ENCODE results near the gene GID8. TPM values are rescaled to one million over a fixed set of nuclear protein-coding genes. Genes with fewer than 3 reads are reported as not detected.

Gene GID8
- total RNA-seq, 1 donor from 2014 or later = 26.2 TPM

DNA sequence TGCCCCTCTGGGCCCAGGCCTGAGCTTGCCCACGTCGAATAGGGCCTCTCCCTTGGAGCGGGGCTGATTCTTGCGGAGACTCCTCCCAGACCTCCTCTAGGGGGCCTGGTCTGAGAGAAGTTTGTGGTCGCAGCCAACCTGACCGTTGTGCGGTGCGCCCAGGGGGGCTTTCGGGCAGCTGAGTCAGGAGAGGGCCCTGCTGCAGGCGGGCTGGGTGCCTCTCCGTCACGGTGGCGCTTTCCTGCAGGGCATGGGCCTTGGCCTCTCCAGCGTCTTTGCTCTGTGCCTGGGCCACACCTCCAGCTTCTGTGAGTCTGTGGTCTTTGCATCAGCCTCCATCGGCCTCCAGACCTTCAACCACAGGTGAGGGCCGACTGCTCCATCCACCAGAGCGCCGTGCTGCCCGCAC, 27.4 kb downstream of the GID8 start:
- ATAC-seq (no peak), DNase-seq (no peak)
- Histone ChIP-seq H3K36me3 (peaks cover 6% of the 10 kb centered on the region), H3K27ac (no peak overlapping the region), H3K4me1 (no peaks in the 10 kb centered on the region), H3K27me3 (ENCODE audit: low read depth) (peaks cover 8% of the 10 kb centered on the region), H3K9me3 (no peaks in the 10 kb centered on the region), H3K4me3 (no peak overlapping the region)
- intact Hi-C loops (cut with DNase I) = no loop called here
- TF ChIP-seq, protein P1, sequence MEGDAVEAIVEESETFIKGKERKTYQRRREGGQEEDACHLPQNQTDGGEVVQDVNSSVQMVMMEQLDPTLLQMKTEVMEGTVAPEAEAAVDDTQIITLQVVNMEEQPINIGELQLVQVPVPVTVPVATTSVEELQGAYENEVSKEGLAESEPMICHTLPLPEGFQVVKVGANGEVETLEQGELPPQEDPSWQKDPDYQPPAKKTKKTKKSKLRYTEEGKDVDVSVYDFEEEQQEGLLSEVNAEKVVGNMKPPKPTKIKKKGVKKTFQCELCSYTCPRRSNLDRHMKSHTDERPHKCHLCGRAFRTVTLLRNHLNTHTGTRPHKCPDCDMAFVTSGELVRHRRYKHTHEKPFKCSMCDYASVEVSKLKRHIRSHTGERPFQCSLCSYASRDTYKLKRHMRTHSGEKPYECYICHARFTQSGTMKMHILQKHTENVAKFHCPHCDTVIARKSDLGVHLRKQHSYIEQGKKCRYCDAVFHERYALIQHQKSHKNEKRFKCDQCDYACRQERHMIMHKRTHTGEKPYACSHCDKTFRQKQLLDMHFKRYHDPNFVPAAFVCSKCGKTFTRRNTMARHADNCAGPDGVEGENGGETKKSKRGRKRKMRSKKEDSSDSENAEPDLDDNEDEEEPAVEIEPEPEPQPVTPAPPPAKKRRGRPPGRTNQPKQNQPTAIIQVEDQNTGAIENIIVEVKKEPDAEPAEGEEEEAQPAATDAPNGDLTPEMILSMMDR (IDR thresholded peaks at IDR 0.05) = no peak

DNA sequence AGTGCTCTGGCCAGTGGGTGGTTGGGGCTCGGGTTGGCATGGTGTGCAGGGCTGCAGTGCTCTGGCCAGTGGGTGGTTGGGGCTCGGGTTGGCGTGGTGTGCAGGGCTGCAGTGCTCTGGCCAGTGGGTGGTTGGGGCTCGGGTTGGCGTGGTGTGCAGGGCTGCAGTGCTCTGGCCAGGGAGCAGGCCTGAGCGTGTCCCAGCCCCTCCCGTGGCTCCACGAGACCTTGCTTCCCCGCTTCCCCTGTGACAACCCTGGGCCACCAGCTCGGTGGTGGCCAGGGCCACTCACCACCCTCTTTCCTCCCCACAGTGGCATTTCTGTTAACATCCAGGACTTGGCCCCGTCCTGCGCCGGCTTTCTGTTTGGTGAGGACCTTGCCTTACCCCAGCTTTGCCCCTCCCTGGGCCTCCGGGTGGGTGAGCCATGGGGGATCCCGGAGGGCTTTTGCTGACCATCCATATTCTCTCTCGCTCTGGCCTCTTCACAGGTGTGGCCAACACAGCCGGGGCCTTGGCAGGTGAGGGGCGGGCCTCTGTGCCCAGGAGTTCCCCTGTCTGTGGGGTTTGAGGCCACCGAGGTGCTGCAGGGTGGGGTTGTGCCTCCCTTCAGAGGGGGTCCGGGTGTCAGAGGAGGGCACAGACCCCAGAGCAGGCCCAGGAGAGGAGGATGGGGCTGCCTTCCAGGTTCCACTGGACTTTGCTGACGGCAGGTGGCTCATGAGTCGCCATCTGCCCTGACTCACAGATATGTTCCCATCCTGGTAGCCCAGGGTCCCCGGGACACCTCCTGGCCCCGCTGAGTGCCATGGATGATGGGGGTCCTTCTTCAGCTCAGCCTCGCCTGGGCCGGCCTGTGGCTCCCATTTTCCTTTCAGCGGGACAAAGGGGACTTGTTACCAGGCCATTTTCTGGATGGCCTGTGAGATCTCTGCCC, 28.5 kb downstream of the GID8 start:
- H3K4me1 ChIP-seq = no peaks in the 10 kb centered on the region
- H3K4me3 ChIP-seq = no peak overlapping the region
- ATAC-seq (no peak), DNase-seq (no peak)
- H3K36me3 ChIP-seq = peaks cover 6% of the 10 kb centered on the region
- peaks cover 17% of the 10 kb centered on the region for H3K27me3 ChIP-seq (ENCODE audit: low read depth)
- TF ChIP-seq, protein P1 (IDR thresholded peaks at IDR 0.05) = no peak
- intact Hi-C loops (cut with DNase I) = no loop called here
- no peak overlapping the region for H3K27ac ChIP-seq
- H3K9me3 ChIP-seq = no peaks in the 10 kb centered on the region

DNA sequence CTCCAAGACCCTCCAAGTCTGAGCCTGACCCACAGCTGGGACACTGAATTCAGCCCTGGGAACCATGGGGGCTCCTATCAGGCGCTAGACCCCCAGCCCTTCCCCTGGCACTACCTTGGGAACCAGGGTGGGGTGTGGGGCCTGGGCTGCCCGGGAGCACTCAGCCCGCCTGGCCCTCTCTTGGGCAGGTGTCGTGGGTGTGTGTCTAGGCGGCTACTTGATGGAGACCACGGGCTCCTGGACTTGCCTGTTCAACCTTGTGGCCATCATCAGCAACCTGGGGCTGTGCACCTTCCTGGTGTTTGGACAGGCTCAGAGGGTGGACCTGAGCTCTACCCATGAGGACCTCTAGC, 29.2 kb downstream of the GID8 start:
- Histone ChIP-seq H3K4me3 (no peak overlapping the region), H3K36me3 (peaks cover 6% of the 10 kb centered on the region), H3K9me3 (no peaks in the 10 kb centered on the region), H3K4me1 (no peaks in the 10 kb centered on the region), H3K27ac (no peak overlapping the region), H3K27me3 (ENCODE audit: low read depth) (peaks cover 17% of the 10 kb centered on the region)
- ATAC-seq = no peak
- TF ChIP-seq, protein P1 (IDR thresholded peaks at IDR 0.05) = no peak
- DNase-seq = no peak
- intact Hi-C loops (cut with DNase I) = no loop called here

- Histone ChIP-seq H3K4me1 (peaks cover 4% of the 10 kb centered on the region), H3K36me3 (peaks cover 2% of the 10 kb centered on the region), H3K4me3 (no peak overlapping the region), H3K27ac (no peak overlapping the region), H3K9me3 (no peaks in the 10 kb centered on the region), H3K27me3 (ENCODE audit: low read depth) (peaks cover 23% of the 10 kb centered on the region)
- DNase-seq = no peak
- TF ChIP-seq, protein P1 (IDR thresholded peaks at IDR 0.05) = no peak
- no peak for ATAC-seq
- intact Hi-C loops (cut with DNase I) = no loop called here
These were observed 29.8 kb downstream of the GID8 start for GRCh38 chr20:62967628-62968351.

GRCh38 chr20:62968378-62969178, 30.6 kb downstream of the GID8 start:
- TF ChIP-seq, protein P1 (IDR thresholded peaks at IDR 0.05) = no peak
- Histone ChIP-seq H3K4me1 (peaks cover 7% of the 10 kb centered on the region), H3K4me3 (no peak overlapping the region), H3K36me3 (no peaks in the 10 kb centered on the region), H3K9me3 (no peaks in the 10 kb centered on the region), H3K27ac (no peak overlapping the region), H3K27me3 (ENCODE audit: low read depth) (peaks cover 31% of the 10 kb centered on the region)
- intact Hi-C loops (cut with DNase I) = no loop called here
- DNase-seq (no peak), ATAC-seq (no peak)
